ENCODE data around the gene NPHP4.
"Not testable (repeated sequence)": the region's sequence is repeated elsewhere in the genome, so short reads cannot be mapped to it uniquely, and the experiment has no call there.

NPHP4 gene

DNA sequence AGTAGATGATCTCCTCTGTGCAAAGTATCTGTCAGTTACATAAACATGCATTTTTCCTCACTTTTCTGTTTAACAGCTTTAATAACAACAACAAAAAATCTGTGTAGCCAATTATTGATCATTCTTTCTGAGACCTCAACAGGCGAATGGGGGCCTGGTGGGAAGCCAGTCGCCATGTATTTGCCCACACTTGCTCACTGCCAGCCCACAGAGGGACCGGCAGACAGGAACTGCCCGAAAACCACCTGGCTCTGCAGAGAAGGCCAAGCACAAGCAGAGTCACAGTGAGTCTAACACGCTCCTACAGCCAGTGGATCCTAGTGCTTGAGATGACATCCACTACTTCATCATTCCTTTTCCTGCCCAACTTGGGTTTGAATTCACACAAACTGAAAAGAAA is 56.1 kb downstream of the NPHP4 start:
- DNase-seq (ENCODE audit: low read depth, low spot score) = no peak

DNA sequence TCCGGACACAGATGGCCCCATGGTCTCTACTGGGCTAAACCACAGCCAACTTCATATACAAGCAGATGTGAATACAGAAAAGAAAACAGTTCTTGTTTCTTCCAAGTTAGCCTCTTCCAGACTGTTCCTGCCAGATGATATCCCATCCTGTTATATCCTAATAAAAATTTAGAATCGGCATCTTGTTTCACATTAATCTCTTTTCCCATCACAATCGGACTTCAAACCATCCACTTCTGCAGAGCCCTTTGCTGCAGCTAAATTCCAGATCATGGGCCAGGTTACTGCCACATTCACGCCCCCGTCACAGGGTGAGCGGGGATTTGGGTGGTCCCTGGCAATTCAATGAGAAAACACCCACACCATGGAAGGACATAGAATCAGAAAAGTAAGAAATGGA is 57.2 kb downstream of the NPHP4 start:
- no peak for DNase-seq (ENCODE audit: low read depth, low spot score)

DNA sequence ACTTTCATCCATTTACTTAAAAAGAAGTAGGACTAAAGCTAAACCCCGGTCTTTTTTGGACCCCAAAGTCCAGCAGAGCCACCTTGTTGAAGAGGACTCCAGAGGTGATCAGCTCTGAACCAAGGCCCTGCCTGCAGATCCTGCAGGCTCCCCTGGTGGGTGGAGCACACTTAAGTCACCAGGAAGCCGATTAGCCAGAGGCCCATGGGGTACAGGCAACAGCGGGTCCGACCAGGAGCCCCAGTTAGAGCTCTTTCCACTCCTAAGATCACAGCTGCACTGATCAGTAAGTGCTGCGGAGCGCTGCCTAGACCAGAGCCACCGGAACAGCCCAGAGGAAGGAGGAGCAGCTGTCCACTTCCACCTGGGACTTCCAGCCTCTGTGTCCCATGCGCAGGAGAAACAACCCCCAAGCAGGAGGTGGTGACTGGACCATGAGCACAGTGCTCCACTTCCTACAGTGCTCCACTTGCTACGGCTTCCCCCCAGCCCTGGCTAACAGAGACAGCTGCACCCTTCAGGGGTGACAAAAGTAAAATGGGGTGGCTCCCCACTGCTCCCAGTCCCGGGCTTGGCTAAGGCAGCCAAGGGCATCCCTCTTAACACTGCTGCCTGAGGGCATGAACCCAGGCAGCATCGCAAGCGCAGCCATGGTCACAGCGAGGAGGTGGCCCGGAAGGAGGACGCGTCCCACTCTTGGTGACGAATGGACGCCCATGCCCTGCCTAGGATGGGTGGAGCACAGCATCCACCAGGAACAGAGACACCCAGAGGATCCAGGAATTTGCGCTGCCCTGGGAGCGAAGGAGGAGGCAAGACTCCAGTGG is 58.0 kb downstream of the NPHP4 start:
- DNase-seq (ENCODE audit: low read depth, low spot score) = no peak

DNA sequence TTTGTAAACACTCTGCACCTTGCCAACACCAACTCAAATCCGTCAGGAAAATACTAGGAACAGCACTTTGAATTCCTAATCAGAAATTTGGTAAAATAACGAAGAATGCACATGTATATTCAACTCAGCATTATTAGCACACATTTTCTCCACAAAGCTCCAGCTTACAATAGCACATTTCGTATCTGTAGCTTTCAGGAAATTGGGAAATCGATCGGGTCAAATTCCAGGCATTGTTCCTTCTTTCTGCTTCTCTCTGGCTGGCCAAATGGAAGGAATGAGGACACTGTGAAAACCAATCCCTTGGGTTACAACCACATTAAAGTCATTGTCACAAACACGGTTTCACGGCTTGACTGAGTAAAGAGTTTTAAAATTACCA is 58.6 kb downstream of the NPHP4 start:
- DNase-seq (ENCODE audit: low read depth, low spot score) = no peak

DNA sequence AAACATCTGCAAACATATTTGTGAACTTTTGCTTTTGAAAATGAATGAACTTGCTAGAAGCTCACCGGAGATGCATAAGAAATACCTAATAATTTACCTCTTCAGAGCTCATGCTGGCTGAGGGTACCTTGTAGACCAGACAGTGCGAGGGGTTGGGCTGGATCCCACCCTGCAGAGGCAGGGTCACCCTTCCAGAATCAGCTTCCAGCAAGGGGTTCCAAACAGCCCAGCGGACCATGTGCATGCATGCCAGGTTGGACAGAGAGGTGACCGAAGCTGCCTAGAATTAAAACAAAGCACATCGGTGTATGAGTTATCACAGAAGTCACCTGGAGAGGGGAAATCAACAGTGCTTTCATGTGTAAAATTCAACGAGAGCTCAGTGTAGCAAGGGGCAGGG is 59.2 kb downstream of the NPHP4 start:
- DNase-seq (ENCODE audit: low read depth, low spot score) = no peak

DNA sequence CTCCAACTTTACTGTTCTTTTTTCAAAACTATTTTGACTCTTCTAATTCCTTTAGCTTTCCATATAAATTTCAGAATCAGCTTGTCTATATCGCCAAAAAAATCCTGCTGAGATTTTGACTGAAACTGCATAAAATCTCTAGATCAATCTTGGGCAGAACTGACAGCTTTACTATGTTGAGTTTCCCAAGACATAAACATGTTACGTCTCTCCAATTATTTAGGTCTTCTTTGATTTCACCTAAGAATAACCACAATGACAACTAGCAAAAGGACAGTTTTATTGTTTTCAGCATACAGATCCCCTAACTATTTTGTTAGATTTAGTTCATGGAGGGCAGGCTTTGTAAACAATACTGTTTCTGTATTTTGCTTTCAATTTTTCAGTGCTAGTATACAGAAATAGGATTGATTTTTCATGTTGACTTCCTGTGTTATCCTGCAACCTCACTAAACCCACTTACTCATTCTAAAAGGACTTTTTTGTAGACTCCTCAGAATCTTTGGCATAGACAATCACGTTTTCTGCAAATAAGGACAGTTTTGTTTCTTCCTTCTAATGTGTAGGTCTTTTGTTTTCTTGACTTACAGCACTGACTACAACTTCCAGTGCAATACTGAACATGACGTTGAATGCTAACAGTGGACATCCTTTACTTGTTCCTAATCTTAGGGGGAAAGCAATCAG is 63.4 kb downstream of the NPHP4 start:
- no peak for DNase-seq (ENCODE audit: low read depth, low spot score)

DNA sequence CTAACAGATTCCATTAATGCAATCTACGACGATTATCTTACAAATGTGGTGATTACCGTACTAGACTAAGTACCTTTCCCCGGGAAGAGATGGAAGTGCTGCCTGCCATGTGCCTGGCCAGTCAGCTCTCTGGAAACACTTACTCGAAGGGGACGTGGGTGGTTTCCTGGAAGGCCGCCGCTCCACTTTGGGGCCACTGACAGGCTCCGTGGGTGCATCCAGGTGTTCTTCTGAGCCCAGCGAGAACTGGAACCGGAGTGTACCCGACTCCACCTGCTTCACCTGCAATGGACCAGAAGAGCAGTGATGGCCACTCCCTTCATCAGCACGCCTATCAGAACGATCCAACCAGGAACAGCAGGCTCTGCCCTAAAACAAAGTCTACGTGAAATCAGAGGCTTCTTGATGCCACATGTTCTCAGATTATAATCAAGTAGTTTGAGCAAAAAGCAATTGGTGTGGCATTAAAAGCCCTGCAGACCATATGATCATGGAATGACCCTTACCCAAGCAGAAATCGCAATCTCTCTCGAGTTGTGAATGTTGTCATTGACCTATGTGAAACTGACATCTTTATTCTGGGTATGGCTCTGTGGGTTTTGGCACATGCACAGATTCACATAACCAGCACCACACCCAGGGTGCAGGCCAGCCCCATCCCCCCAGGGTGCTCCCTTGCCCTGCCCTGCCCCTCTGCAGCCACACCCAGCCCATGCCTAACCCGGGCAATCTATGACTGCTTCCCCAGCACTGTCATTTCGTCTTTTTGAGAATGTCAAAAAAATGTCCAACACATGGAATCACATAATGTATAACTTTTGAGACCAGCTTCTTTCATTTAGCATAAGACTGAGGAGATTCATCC is 64.5 kb downstream of the NPHP4 start:
- no peak for DNase-seq (ENCODE audit: low read depth, low spot score)

DNA sequence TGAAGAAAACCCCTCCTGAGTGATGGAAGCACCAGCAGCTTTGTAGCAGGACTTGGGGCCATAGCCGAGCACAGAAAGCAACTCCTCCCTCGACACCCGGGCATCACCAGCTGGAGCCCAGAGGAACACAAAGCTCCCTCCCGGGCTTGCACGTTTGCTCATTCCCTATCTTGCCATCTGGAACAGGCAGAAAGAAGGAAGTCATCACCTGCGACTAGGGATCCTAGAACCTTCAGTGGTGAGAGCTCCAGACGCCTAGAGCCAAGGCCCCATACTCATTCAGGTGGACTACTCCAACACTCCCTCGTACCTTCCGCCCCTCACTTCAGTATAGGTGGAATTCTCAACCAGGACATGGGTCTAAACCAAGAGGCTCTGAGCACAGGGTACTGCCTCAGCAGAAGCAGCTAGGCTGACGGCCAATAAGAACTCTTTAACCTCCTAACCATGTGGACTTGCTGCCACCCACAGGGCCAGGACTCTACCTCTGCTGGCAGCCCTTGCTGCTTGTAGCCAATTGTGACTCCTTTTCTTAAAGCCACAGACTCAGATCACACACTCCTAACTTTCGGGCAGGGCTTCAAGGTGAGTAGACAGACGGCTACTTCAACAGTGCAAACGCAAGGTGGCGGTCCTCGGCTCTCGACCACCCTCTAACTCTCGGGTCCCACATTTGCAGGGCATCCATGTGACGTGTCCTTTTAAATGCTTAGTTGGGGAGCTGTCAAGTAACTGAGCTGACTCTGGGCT is 65.4 kb downstream of the NPHP4 start:
- DNase-seq (ENCODE audit: low read depth, low spot score) = no peak

DNA sequence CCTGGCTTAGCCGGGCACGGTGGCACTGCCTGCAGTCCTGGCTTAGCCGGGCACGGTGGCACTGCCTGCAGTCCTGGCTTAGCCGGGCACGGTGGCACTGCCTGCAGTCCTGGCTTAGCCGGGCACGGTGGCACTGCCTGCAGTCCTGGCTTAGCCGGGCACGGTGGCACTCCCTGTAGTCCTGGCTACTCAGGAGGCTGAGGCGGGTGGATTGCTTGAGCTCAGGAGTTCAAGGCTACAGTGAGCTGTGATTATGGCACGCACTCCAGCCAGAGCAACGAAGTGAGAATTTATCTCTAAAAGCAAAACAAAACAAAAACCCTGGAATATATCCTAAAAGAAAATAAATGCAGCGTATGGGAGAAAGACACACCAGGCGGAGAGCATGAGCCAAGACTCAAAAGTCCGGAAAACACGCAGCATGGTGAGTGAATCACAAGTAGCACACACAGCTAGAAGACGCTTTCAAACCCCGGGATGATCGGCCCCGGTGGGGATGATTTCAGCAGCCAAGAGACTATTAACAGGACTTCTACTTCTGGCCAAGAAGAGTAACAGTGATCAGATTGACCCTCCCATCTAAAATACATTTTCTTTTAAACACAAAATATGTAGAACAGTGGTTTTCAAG is 69.4 kb downstream of the NPHP4 start:
- DNase-seq (ENCODE audit: low read depth, low spot score) = not testable (repeated sequence)

DNA sequence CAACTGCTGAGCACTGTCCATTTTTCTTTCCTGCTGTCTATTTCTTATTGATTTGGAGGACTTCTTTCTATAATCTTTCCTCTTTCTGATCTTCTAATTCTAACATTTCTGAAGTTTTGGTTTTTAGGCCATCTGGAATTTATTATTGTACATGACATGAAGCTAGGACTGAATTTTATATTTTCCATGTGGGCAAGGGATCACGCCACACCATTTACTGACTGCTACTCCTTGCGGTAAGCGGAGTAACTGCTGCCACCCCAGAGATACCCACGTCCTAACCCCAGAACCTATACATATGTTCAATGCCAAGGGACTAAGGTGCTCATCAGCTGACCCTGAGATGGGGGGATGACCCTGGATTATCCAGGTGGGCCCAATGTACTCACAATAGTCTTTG is 70.6 kb downstream of the NPHP4 start:
- DNase-seq (ENCODE audit: low read depth, low spot score) = no peak

DNA sequence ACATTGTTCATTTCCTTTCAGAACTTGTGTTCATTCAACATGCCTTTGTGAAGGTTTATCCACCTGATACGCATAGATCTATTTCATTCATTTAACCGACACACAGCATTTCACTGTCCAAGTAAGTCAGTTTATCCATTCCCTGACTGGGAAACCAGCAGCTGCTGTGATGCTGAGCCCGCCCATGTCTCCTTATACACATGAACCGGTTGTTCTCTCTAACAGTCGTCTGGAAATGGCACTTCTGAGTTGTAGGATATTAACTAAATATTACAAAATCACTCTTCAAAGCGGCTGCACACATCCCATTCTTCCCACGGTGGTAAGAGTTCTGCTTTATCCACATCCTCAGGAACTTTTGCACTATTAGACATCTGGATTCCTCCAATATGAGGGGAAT is 71.1 kb downstream of the NPHP4 start:
- DNase-seq (ENCODE audit: low read depth, low spot score) = no peak

DNA sequence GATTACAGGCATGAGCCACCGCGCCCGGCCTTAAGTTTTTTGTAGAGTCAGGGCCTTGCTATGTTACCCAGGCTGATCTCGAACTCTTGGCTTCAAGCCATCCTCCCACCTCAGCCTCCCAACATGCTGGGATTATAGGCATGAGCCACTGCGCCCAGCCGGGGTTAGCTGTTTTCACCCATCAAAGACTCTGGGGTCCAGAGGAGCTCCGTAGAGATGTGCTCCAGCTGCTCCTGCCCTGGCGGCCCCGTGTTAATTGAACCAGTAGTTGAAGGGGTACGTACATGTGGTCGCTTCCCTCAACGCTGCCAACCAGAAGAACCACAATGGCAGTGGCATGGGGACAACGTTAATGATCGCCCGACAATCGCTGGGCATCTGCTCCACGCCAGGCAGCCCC is 72.0 kb downstream of the NPHP4 start:
- no peak for DNase-seq (ENCODE audit: low read depth, low spot score)

DNA sequence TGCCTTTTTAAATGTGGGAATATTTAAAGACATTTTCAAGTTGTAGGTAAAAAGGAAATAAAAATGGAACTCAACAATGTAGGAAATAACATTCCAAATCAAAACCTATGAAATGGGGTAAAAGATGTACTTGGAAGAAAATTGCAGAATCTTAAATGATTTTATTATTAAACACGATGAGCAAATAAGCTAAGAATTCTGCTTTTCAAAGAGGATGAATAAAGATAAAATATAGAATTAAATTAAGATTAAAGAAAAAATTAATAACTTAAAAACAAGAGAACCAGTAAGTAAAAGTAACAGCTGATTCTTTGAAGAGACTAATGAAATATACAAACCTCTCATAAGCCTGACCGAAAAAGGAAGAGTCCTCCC is 74.0 kb downstream of the NPHP4 start:
- no peak for DNase-seq (ENCODE audit: low read depth, low spot score)

DNA sequence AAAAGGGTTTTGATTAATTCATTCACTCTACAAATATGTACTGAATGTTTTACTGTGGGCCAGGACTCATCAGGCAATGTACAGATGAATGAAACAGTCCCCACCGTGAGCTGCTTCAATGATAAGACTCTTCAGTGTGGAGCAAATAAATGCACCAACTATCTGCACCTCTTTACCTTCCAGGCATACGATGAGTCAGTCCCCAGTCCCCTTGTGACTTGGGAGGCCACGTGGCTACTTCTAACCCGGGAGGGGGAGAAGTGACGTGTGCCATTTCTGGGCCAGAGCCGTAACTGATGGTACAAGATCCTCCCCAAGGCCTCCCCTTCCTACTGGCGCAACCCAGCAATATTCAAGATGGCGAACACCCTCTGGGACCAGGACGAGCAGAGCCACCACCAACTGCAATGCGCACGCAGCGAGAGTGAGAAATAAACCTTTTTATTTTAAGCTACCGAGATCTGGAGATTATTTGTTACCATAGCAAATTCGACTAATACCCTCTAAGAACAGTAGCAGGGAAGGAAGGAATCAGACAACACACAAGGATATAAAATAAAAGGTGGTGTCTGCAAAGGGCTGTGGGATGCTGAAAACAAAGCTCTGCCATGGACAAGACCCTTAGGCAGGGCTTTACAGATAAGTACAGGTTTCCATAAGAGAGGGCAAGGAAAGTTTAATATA is 74.5 kb downstream of the NPHP4 start:
- DNase-seq (ENCODE audit: low read depth, low spot score) = no peak

DNA sequence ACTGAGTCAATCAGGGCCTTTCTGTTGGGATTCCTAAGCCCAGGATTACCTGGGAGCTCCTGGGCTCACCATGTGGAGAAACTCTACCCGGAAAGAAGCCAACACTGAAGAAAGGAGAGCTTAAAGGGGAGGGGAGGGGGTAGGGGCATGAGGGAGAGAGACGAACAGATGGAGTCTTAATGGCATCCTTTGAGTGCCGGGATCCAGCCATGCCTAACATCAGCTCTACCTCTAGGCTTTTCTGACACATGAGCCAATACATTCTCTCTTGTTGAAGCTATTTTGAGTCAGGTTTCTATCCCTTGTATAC is 75.0 kb downstream of the NPHP4 start:
- no peak for DNase-seq (ENCODE audit: low read depth, low spot score)

DNA sequence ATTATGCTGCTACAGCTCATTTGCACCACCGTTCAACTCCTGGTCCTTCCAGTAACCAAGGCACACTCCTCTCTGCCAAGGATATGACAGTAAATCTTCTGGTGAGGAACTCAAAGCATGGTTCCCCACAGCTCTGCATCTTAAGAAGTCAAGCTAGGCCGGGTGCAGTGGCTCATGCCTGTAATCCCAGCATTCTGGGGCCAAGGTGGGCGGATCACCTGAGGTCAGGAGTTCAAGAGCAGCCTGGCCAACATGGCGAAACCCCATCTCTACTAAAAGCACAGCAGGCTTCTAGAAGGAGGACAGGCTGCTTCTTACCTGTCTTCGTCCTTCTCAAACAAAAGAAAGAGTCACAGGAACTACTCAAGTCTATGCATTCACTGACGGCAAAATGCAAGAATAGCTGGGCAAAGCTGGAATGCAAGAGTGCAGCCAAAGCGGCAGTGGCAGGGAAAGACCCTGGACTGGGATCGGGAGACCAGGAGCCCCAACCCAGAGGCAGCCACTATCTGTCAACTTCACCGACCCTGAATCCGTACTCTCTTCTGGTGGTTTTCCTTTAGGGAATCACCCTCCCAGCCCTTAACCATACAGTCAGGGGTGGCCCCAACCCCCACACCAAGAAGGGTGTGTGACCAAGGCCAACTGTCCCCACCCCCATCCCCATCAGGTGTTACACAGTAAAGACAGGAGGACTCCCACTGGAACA is 75.5 kb downstream of the NPHP4 start:
- no peak for DNase-seq (ENCODE audit: low read depth, low spot score)

DNA sequence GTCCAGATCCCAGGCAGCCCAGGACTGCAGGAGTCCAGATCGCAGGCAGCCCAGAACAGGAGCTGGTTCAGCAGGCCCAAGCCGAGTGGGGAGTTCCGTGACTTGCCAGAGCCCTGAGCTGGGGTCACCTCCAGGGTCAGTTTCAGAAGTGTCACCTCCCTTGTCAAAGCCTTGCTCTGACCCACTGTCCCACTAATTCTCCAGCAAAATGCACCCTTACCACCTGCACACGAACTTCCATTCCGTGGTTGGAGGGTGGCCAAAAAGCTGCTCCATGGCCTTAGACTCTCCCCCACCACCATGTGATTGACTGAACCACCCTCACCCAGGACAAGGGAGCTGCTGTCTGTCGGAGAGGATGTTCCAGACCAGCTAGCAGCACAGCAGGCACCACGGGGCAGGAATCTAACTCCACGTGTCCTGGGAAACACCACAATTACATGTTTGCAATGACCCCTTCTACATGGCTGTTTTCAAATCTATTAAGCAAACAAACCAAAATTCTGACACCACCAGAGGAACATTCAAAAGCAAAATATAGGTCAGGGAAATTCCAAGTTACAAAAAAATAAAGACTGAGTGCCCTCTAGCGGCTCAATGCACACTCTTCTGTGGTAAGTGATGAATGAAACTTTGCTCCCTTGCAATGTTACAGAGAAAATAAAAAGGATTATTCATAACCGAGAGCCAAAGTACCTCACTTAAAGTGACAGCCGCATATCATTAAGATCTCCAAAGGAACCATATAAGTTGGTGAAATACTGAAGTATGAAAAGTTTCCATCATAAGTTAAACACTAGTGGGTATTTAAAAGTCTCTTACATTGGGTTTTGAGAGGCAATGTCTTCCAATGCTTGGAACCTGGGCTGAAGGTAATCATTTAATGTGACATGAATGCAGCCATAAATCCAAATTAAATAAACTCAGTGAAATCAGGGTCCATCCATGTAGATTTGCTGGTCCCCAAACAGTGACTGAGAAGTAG is 76.3 kb downstream of the NPHP4 start:
- DNase-seq (ENCODE audit: low read depth, low spot score) = no peak

DNA sequence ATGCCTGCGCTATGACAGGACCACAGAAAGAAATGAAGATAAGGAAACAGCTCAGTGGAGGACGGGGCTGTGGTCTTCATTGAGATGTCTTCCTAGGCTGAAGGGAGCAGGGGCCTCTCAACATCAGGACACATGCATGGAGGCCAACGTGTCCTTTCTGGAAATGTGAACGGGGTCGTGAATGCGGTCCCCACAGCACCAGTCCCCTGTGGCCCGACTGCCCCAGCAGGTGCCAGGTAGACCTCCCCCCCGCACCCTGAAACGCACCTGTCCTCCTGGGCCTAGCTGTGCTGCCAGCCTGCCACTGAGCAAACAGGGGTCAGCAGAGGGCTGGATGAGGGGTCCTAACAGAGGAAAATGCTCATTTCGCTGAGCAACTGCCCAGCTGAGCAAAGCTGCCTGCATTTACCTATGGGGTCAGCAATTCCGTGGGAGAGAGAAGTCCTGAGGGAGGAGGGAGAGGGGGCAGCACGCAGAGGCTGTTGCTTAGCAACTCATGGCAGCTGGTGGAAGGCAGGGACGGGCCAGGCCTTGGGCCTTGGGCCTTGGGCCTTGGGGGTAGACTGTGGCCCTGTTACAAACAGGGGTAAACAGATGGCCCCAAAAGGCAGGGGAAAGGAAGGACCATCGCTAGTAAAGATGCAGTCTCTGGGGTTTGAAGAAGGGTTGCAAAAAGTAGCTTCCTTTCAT is 77.4 kb downstream of the NPHP4 start:
- no peak for DNase-seq (ENCODE audit: low read depth, low spot score)
